Tibial artery (tissue), 4 donors: ENCODE measurements around the gene TNRC6C.

Experiments used
- DNase-seq, 2 donors: peaks; one replicate each; pipeline ENCODE4 v3.0.0-alpha.2; 2019
- H3K27ac ChIP-seq, 2 donors: fragments of 200-600 bp; sonication (generic) in 1 of 2; 1 replicate in 1 of 2; 2 replicates in 1 of 2; pipeline ENCODE4 v1.5.1; 2018 to 2019; ENCODE audit warnings: mild to moderate bottlenecking in 1 of 2
- H3K27me3 ChIP-seq, 2 donors: fragments of 200-600 bp; sonication (generic) in 1 of 2; one replicate each; pipeline versions ENCODE4 v1.5.1 to v1.6.0; 2016 to 2019
- H3K36me3 ChIP-seq, 3 donors: fragments of 200-600 bp; sonication (generic) in 2 of 3; one replicate each; pipeline ENCODE4 v1.5.1; 2016 to 2019; ENCODE audit warnings: mild to moderate bottlenecking in 2 of 3
- H3K4me1 ChIP-seq, 4 donors: fragments of 200-600 bp; sonication (generic) in 2 of 4; 1 replicate in 3 of 4; 2 replicates in 1 of 4; pipeline ENCODE4 v1.5.1; 2016 to 2019
- H3K4me3 ChIP-seq, 2 donors: fragments of 200-600 bp; sonication (generic) in 1 of 2; 1 replicate in 1 of 2; 2 replicates in 1 of 2; pipeline ENCODE4 v1.5.1; 2018 to 2019; ENCODE audit warnings: mild to moderate bottlenecking in 2 of 2
- H3K9me3 ChIP-seq, 3 donors: fragments of 200-600 bp; sonication (generic) in 1 of 3; one replicate each; pipeline ENCODE4 v1.5.1; 2016 to 2019
- CTCF ChIP-seq, 2 experiments: fragments of 200-600 bp in 1 of 2; fragments of 450-650 bp in 1 of 2; IDR thresholded peaks; one replicate each; pipeline ENCODE4 v1.5.1; 2017 to 2019; ENCODE audit warnings: antibody characterized with exemption in 2 of 2, mild to moderate bottlenecking in 1 of 2, moderate library complexity in 1 of 2
- intact Hi-C: fragments of 100-400 bp; cut with DNase I; formaldehyde crosslinking; loops from one replicate; pipeline ENCODE4 v1.15.0; 2023; ENCODE audit warnings: low total_unique reads

Gene TNRC6C

DNA sequence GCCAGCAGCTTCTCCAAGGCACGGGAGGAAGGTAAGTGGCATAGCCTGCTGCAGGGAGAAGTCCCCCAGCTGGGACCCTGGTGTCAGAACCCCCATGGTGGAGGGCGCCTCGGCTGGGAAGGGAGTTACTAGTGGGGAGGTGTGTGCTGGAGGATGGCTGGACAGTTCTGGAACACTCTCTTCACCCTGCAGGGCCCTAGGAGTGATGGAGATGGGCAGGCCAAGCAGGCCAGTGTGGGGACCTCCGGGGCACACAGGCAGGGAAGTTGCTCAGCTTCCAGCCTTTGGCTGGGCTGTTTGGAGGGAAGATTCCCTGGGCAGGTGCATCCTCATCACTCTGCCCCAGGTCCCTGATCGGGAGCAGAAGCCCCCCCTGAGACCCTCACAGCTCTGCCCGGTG is 188.4 kb downstream of the TNRC6C start:
- TF ChIP-seq CTCF (IDR thresholded peaks at IDR 0.05), result no peak
- Histone ChIP-seq H3K36me3 (no peaks in the 10 kb centered on the region), H3K4me3 (no peak overlapping the region), H3K27ac (no peak overlapping the region), H3K9me3 (no peaks in the 10 kb centered on the region), H3K27me3 (peaks cover 0 to 16% of the 10 kb centered on the region in 2 donors), H3K4me1 (peaks cover 0 to 22% (median 19%) of the 10 kb centered on the region in 4 donors)
- DNase-seq, result no peak
- intact Hi-C loops, result no loop called here

DNA sequence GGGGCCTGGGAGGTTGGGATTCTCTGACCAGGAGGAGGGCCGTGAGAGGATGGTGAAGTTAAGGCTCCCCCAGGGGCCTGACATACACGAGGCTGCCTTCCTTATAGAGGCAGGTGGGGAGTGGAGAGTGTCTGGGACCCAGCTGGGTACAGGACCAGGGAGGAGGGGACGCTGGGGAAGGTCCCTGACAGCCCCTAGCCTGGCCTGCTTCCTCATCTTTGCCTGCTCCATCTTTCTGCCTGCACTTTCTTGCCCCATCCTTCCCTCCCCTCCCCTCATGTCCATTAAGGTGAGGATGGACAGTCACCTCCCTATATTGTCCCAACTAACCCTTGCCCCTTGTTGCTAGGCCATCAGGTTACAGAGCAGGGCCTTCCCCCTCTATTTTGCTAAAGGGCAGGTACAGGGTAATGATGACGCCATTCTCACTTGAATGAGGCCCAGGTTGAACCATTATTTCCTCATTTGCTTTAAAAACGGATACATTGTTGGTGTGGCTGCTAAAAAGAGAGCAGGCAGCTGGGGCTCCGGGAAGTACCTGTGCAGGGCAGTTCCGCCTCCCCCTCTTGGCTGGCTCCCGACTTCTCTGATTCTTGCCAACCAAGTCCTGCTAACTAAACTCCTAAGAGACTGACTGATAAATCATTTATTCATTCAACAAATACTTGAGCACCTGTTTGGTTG is 189.0 kb downstream of the TNRC6C start:
- DNase-seq, result no peak
- peaks cover 0 to 22% (median 19%) of the 10 kb centered on the region in 4 donors for H3K4me1 ChIP-seq
- intact Hi-C loops, result no loop called here

GRCh38 chr17:78148286-78149016 is 189.9 kb downstream of the TNRC6C start:
- peaks cover 0 to 7% of the 10 kb centered on the region in 2 donors for H3K27me3 ChIP-seq
- H3K4me1 ChIP-seq, result peaks cover 0 to 21% (median 19%) of the 10 kb centered on the region in 4 donors
- no peak overlapping the region for H3K4me3 ChIP-seq
- H3K9me3 ChIP-seq, result no peaks in the 10 kb centered on the region
- DNase-seq, result no peak
- no peaks in the 10 kb centered on the region for H3K36me3 ChIP-seq
- no peak for TF ChIP-seq CTCF (IDR thresholded peaks at IDR 0.05)
- no peak overlapping the region for H3K27ac ChIP-seq
- intact Hi-C loops, result no loop called here

More for the DNA sequence above, 189.0 kb downstream of the TNRC6C start:
- no peak for TF ChIP-seq CTCF (IDR thresholded peaks at IDR 0.05)
- Histone ChIP-seq H3K4me3 (no peak overlapping the region), H3K36me3 (no peaks in the 10 kb centered on the region), H3K27ac (no peak overlapping the region), H3K27me3 (peaks cover 0 to 10% of the 10 kb centered on the region in 2 donors), H3K9me3 (no peaks in the 10 kb centered on the region)

DNA sequence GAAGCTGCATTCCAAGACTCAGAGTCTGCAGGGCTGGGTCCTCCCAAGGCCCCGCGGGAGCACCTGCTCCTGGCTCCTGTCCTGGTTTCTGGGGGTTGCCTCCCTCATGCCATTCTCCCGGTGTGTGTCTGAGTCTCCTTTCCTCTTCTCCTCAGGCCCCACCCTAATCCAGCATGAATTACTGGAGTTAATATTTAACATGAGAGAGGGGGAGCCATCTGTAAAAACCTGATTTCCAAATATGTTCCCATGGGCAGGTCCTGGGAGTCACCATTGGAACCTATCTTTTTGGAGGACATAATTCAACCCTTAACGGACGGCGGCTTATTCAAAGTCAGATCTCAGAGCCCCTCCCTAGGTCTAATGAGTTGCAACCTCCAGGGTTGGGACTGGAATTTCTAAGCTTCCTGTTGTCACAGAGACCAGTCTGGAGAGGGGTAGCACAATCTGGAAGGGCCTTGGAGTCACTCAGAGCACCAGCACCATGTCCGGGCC is 193.1 kb downstream of the TNRC6C start:
- Histone ChIP-seq H3K36me3 (no peaks in the 10 kb centered on the region), H3K4me3 (no peak overlapping the region), H3K27ac (no peak overlapping the region), H3K9me3 (no peaks in the 10 kb centered on the region), H3K27me3 (peaks cover 0 to 4% of the 10 kb centered on the region in 2 donors), H3K4me1 (no peaks in the 10 kb centered on the region)
- no peak for TF ChIP-seq CTCF (IDR thresholded peaks at IDR 0.05)
- intact Hi-C loops, result no loop called here
- no peak for DNase-seq

GRCh38 chr17:78154903-78155811 is 196.7 kb downstream of the TNRC6C start:
- H3K27me3 ChIP-seq, result no peaks in the 10 kb centered on the region
- H3K9me3 ChIP-seq, result no peaks in the 10 kb centered on the region
- TF ChIP-seq CTCF (IDR thresholded peaks at IDR 0.05), result no peak
- intact Hi-C loops, result no loop called here
- no peak overlapping the region for H3K27ac ChIP-seq
- no peaks in the 10 kb centered on the region for H3K36me3 ChIP-seq
- no peak overlapping the region for H3K4me3 ChIP-seq
- H3K4me1 ChIP-seq, result no peaks in the 10 kb centered on the region
- DNase-seq, result no peak
